IPS-NIHi7 (cell line): ENCODE measurements around the gene RAP1B.

Source experiments
- DNase-seq: peaks from one replicate; pipeline ENCODE4 v3.0.0; 2012; ENCODE audit warnings: mixed read lengths; ENCODE audit errors: extremely low spot score

Gene RAP1B

GRCh38 chr12:68611806-68612160 is 1.1 kb downstream of the RAP1B start:
- no peak for DNase-seq

- no peak for DNase-seq
These were observed 1.5 kb downstream of the RAP1B start for GRCh38 chr12:68612202-68612601.

GRCh38 chr12:68612697-68613096 is 2.0 kb downstream of the RAP1B start:
- DNase-seq, result no peak

- no peak for DNase-seq
These were observed 2.7 kb downstream of the RAP1B start for GRCh38 chr12:68613209-68613904.

- DNase-seq, result no peak
These were observed 3.5 kb downstream of the RAP1B start for GRCh38 chr12:68614105-68614679.

- DNase-seq, result no peak
These were observed 4.1 kb downstream of the RAP1B start for GRCh38 chr12:68614769-68615168.

- no peak for DNase-seq
These were observed 6.6 kb downstream of the RAP1B start for GRCh38 chr12:68617160-68617926.

GRCh38 chr12:68619541-68619940 is 8.8 kb downstream of the RAP1B start:
- DNase-seq, result no peak

GRCh38 chr12:68620519-68621471 is 10.1 kb downstream of the RAP1B start:
- DNase-seq, result no peak

GRCh38 chr12:68621472-68622081 is 10.9 kb downstream of the RAP1B start:
- no peak for DNase-seq

- no peak for DNase-seq
These were observed 11.6 kb downstream of the RAP1B start for GRCh38 chr12:68622250-68622649.

- DNase-seq, result no peak
These were observed 12.4 kb downstream of the RAP1B start for GRCh38 chr12:68623059-68623458.

- no peak for DNase-seq
These were observed 13.3 kb downstream of the RAP1B start for GRCh38 chr12:68623984-68624383.

- no peak for DNase-seq
These were observed 14.2 kb downstream of the RAP1B start for GRCh38 chr12:68624933-68625332.

- no peak for DNase-seq
These were observed 17.1 kb downstream of the RAP1B start for GRCh38 chr12:68627673-68628319.

- DNase-seq, result no peak
These were observed 18.0 kb downstream of the RAP1B start for GRCh38 chr12:68628698-68629097.

GRCh38 chr12:68630050-68630449 is 19.4 kb downstream of the RAP1B start:
- no peak for DNase-seq

GRCh38 chr12:68630598-68630997 is 19.9 kb downstream of the RAP1B start:
- DNase-seq, result no peak

GRCh38 chr12:68631227-68631626 is 20.5 kb downstream of the RAP1B start:
- no peak for DNase-seq

GRCh38 chr12:68632486-68632885 is 21.8 kb downstream of the RAP1B start:
- no peak for DNase-seq
